Thymus (tissue), 11 donors: Measurements from ENCODE around the gene ANP32E. TPM values are rescaled to one million over a fixed set of nuclear protein-coding genes. Genes with fewer than 3 reads are reported as not detected.

Experiments used
- DNase-seq, 9 donors: peaks; one replicate each; pipeline ENCODE4 v3.0.0-alpha.2; 2013; ENCODE audit warnings: low spot score in 9 of 9, low read depth in 6 of 9, missing footprints in 1 of 9
- H3K27ac ChIP-seq, 2 donors: one replicate each; pipeline ENCODE4 v1.5.1; 2013; ENCODE audit warnings: control low read depth in 1 of 2, low read depth in 1 of 2, low read length in 1 of 2, mild to moderate bottlenecking in 1 of 2, moderate library complexity in 1 of 2
- H3K27me3 ChIP-seq, 2 donors: one replicate each; pipeline ENCODE4 v1.5.1; 2013; ENCODE audit warnings: low read length in 1 of 2; ENCODE audit not compliant: control insufficient read depth in 2 of 2, insufficient read depth in 1 of 2
- H3K36me3 ChIP-seq, 2 donors: one replicate each; pipeline ENCODE4 v1.5.1; 2013; ENCODE audit warnings: low read length in 1 of 2, mild to moderate bottlenecking in 1 of 2, moderate library complexity in 1 of 2; ENCODE audit not compliant: control insufficient read depth in 2 of 2, insufficient read depth in 2 of 2
- H3K4me1 ChIP-seq, 2 donors: one replicate each; pipeline ENCODE4 v1.5.1; 2013; ENCODE audit warnings: low read length in 2 of 2; ENCODE audit not compliant: control insufficient read depth in 2 of 2, insufficient read depth in 2 of 2
- H3K4me3 ChIP-seq, 2 donors: one replicate each; pipeline ENCODE4 v1.5.1; 2013; ENCODE audit warnings: low read length in 2 of 2, control low read depth in 1 of 2, mild to moderate bottlenecking in 1 of 2
- H3K9me3 ChIP-seq, 2 donors: one replicate each; pipeline ENCODE4 v1.5.1; 2013; ENCODE audit warnings: low read length in 1 of 2, mild to moderate bottlenecking in 1 of 2; ENCODE audit not compliant: control insufficient read depth in 2 of 2, insufficient read depth in 1 of 2
- WGBS: extraction: QIAGEN DNeasy Blood & Tissue Kit; methylation state at CpG from one replicate; pipeline ENCODE4 v1.1.7; 2013; 5-methylcytosine and 5-hydroxymethylcytosine counted together
- polyA plus RNA-seq: library from polyadenylated mRNA; stranded (reverse); fragments of 200-250 nt; gene quantifications from one replicate; pipeline ENCODE4 v1.2.3, GENCODE V29; 2013
- total RNA-seq: library from RNA; stranded (reverse); fragments of 120-200 nt; gene quantifications from one replicate; pipeline ENCODE4 v1.2.4, GENCODE V29; 2013
- donor health status: healthy.

The ANP32E gene
- total and polyA plus RNA-seq, 2 donors: 44.5 to 55.4 TPM

- no peak for DNase-seq
- Histone ChIP-seq H3K4me3 (no peak overlapping the region), H3K9me3 (no peaks in the 10 kb centered on the region), H3K27ac (no peak overlapping the region), H3K27me3 (no peaks in the 10 kb centered on the region), H3K36me3 (no peaks in the 10 kb centered on the region), H3K4me1 (peaks cover 0 to 11% of the 10 kb centered on the region in 2 donors)
- WGBS: 41% methylated on average over 6 of the region's 6 CpGs
These were observed 66.8 kb downstream of the ANP32E start for GRCh38 chr1:150168960-150169601.

Other genes starting within 250 kb of the ANP32E start
- 1.8 TPM for gene OTUD7B, start 225.4 kb downstream of the ANP32E start, total RNA-seq
- 2.8 TPM for gene OTUD7B, start 225.4 kb downstream of the ANP32E start, polyA plus RNA-seq
- gene VPS45, start 168.3 kb downstream of the ANP32E start, total RNA-seq: 36.7 TPM
- gene VPS45, start 168.3 kb downstream of the ANP32E start, polyA plus RNA-seq: 26.1 TPM
- gene PLEKHO1, start 86.2 kb downstream of the ANP32E start, total RNA-seq: 74.8 TPM
- gene PLEKHO1, start 86.2 kb downstream of the ANP32E start, polyA plus RNA-seq: 119 TPM
- gene CA14, start 21.7 kb upstream of the ANP32E start, total RNA-seq: 0.09 TPM
- gene CA14, start 21.7 kb upstream of the ANP32E start, polyA plus RNA-seq: 0.14 TPM
- 74.2 TPM for gene APH1A, start 32.9 kb upstream of the ANP32E start, total RNA-seq
- 102 TPM for gene APH1A, start 32.9 kb upstream of the ANP32E start, polyA plus RNA-seq
- 90.5 TPM for gene C1orf54, start 36.7 kb upstream of the ANP32E start, total RNA-seq
- 65.6 TPM for gene C1orf54, start 36.7 kb upstream of the ANP32E start, polyA plus RNA-seq
- gene CIART, start 46.4 kb upstream of the ANP32E start, total RNA-seq: 3.4 TPM
- gene CIART, start 46.4 kb upstream of the ANP32E start, polyA plus RNA-seq: 3.1 TPM
- gene MRPS21, start 57.7 kb upstream of the ANP32E start, total RNA-seq: 97.1 TPM
- 114 TPM for gene MRPS21, start 57.7 kb upstream of the ANP32E start, polyA plus RNA-seq
- 57.2 TPM for gene PRPF3, start 85.4 kb upstream of the ANP32E start, total RNA-seq
- gene PRPF3, start 85.4 kb upstream of the ANP32E start, polyA plus RNA-seq: 79.3 TPM
- 6.2 TPM for gene RPRD2, start 128.0 kb upstream of the ANP32E start, total RNA-seq
- gene RPRD2, start 128.0 kb upstream of the ANP32E start, polyA plus RNA-seq: 7.1 TPM